ENCODE results near the gene ROR1.

DNA sequence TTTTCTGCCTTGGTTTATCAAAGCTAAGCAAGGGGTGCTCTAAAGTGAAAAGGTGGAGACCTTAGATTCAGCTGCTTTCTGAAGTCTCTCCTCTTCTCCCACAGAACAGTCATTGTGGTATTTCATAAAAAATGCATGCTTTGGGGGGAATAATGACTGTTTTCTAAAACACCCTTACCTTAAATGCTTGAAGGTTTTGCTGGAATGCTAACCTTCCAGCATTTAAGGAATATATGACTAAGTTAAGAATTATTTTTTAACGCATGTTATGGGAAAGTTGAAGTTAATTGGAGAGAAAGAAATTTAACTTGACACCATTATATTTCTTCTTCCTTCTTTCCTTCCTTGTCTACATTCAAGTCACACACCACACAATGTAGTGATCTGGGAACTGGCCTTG, 162.5 kb downstream of the ROR1 start:
- TF ChIP-seq RFX5 (IDR thresholded peaks at IDR 0.05; ENCODE audit: low read depth, low read length) (no peak), CHCHD3 (CRISPR knock-in tag; IDR thresholded peaks at IDR 0.05) (no peak), ZBTB7A (IDR thresholded peaks at IDR 0.05; ENCODE audit: borderline replicate concordance, control insufficient read depth, low read depth, low read length) (no peak), POLR2A (conservative IDR thresholded peaks at IDR 0.05) (no peak), ZNF766 (CRISPR knock-in tag; conservative IDR thresholded peaks at IDR 0.05) (no peak), TBP (optimal IDR thresholded peaks at IDR 0.05; ENCODE audit: low read depth, low read length) (no peak), EZH2 (IDR thresholded peaks at IDR 0.05; ENCODE audit: borderline replicate concordance, low read depth, low read length) (no peak), ZC3H4 (CRISPR knock-in tag; IDR thresholded peaks at IDR 0.05; ENCODE audit: borderline replicate concordance) (no peak), ZNF133 (CRISPR knock-in tag; IDR thresholded peaks at IDR 0.05) (no peak), MAFF (IDR thresholded peaks at IDR 0.05; ENCODE audit: low read length) (no peak), FOXM1 (IDR thresholded peaks at IDR 0.05; ENCODE audit: low read depth) (no peak), FOXM1 (CRISPR knock-in tag; IDR thresholded peaks at IDR 0.05; ENCODE audit: low read depth) (no peak)
- TF ChIP-seq, protein P1, sequence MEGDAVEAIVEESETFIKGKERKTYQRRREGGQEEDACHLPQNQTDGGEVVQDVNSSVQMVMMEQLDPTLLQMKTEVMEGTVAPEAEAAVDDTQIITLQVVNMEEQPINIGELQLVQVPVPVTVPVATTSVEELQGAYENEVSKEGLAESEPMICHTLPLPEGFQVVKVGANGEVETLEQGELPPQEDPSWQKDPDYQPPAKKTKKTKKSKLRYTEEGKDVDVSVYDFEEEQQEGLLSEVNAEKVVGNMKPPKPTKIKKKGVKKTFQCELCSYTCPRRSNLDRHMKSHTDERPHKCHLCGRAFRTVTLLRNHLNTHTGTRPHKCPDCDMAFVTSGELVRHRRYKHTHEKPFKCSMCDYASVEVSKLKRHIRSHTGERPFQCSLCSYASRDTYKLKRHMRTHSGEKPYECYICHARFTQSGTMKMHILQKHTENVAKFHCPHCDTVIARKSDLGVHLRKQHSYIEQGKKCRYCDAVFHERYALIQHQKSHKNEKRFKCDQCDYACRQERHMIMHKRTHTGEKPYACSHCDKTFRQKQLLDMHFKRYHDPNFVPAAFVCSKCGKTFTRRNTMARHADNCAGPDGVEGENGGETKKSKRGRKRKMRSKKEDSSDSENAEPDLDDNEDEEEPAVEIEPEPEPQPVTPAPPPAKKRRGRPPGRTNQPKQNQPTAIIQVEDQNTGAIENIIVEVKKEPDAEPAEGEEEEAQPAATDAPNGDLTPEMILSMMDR (IDR thresholded peaks at IDR 0.05 in 2 of 3, conservative IDR thresholded peaks at IDR 0.05 in 1 of 3; ENCODE audit: insufficient read depth in 2 of 3, low read depth in 1 of 3, low read length in 3 of 3), result no peak
- TF ChIP-seq, protein P2, sequence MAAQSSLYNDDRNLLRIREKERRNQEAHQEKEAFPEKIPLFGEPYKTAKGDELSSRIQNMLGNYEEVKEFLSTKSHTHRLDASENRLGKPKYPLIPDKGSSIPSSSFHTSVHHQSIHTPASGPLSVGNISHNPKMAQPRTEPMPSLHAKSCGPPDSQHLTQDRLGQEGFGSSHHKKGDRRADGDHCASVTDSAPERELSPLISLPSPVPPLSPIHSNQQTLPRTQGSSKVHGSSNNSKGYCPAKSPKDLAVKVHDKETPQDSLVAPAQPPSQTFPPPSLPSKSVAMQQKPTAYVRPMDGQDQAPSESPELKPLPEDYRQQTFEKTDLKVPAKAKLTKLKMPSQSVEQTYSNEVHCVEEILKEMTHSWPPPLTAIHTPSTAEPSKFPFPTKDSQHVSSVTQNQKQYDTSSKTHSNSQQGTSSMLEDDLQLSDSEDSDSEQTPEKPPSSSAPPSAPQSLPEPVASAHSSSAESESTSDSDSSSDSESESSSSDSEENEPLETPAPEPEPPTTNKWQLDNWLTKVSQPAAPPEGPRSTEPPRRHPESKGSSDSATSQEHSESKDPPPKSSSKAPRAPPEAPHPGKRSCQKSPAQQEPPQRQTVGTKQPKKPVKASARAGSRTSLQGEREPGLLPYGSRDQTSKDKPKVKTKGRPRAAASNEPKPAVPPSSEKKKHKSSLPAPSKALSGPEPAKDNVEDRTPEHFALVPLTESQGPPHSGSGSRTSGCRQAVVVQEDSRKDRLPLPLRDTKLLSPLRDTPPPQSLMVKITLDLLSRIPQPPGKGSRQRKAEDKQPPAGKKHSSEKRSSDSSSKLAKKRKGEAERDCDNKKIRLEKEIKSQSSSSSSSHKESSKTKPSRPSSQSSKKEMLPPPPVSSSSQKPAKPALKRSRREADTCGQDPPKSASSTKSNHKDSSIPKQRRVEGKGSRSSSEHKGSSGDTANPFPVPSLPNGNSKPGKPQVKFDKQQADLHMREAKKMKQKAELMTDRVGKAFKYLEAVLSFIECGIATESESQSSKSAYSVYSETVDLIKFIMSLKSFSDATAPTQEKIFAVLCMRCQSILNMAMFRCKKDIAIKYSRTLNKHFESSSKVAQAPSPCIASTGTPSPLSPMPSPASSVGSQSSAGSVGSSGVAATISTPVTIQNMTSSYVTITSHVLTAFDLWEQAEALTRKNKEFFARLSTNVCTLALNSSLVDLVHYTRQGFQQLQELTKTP (IDR thresholded peaks at IDR 0.05; ENCODE audit: low read depth in 1 of 2, partially characterized antibody in 2 of 2), result no peak
- TF ChIP-seq, protein P3, sequence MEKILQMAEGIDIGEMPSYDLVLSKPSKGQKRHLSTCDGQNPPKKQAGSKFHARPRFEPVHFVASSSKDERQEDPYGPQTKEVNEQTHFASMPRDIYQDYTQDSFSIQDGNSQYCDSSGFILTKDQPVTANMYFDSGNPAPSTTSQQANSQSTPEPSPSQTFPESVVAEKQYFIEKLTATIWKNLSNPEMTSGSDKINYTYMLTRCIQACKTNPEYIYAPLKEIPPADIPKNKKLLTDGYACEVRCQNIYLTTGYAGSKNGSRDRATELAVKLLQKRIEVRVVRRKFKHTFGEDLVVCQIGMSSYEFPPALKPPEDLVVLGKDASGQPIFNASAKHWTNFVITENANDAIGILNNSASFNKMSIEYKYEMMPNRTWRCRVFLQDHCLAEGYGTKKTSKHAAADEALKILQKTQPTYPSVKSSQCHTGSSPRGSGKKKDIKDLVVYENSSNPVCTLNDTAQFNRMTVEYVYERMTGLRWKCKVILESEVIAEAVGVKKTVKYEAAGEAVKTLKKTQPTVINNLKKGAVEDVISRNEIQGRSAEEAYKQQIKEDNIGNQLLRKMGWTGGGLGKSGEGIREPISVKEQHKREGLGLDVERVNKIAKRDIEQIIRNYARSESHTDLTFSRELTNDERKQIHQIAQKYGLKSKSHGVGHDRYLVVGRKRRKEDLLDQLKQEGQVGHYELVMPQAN (IDR thresholded peaks at IDR 0.05; ENCODE audit: borderline replicate concordance), result no peak
